K562 (cell line): ENCODE measurements around the gene CDH16. TPM values are rescaled to one million over a fixed set of nuclear protein-coding genes. Genes with fewer than 3 reads are reported as not detected.

Experiments
- ATAC-seq: fragments of 200-7000 bp; cut with Tn5 transposase; 3 replicates; pipeline ENCODE4 v1.9.1; 2020; ENCODE audit warnings: moderate library complexity
- BruUV-seq: library from RNA; stranded (reverse); fragments of 400-500 nt; replicated peaks from 2 replicates; lab custom pipeline; 2021; lab: Mats Ljungman, UMichigan
- CTCF ChIA-PET: fragments of 300-600 bp; formaldehyde crosslinking; extraction: SDS; loops from one replicate; lab custom pipeline; 2021; ENCODE audit warnings: low intra/inter-chr PET ratio; lab: Yijun Ruan, JAX
- POLR2A ChIA-PET: fragments of 300-600, 350-650 bp; sonication (Branson Sonifier 250); formaldehyde crosslinking; extraction: SDS; loops from one replicate; lab custom pipeline; 2021; ENCODE audit warnings: antibody characterized with exemption, inconsistent platforms; lab: Yijun Ruan, JAX
- DNase-seq, 4 experiments: peaks; one replicate each; pipeline versions ENCODE4 v3.0.0 to v3.0.0-alpha.2; 2011 to 2018; ENCODE audit warnings: low spot score in 3 of 4, mixed read lengths in 3 of 4; ENCODE audit errors: extremely low read depth in 1 of 4
- FAIRE-seq: peaks from 2 replicates; lab custom pipeline; 2011; peaks lifted over from hg19 to GRCh38; lab: Jason Lieb, UNC
- H2AFZ ChIP-seq: 2 replicates; pipeline ENCODE4 v1.6.0; 2011; ENCODE audit warnings: low read depth, low read length, control low read depth, inconsistent platforms
- H3K27ac ChIP-seq: fragments of 200-600 bp; 3 replicates; pipeline ENCODE4 v1.8.0; 2011; ENCODE audit warnings: low read depth, mild to moderate bottlenecking, control low read depth, inconsistent platforms, low read length, moderate library complexity, mixed read lengths; ENCODE audit errors: extremely low read depth
- H3K27me3 ChIP-seq, 2 experiments: fragments of 300-600 bp in 1 of 2; 2 replicates in 1 of 2; 3 replicates in 1 of 2; pipeline versions ENCODE4 v1.6.0 to v1.8.0; 2011; ENCODE audit warnings: inconsistent platforms in 2 of 2, low read length in 2 of 2, mild to moderate bottlenecking in 1 of 2, mixed read lengths in 1 of 2, moderate library complexity in 1 of 2; ENCODE audit not compliant: control insufficient read depth in 2 of 2, insufficient read depth in 2 of 2
- H3K36me3 ChIP-seq: fragments of 300-600 bp; 3 replicates; pipeline ENCODE4 v1.8.0; 2011; ENCODE audit warnings: mild to moderate bottlenecking, low read length, inconsistent platforms; ENCODE audit not compliant: control insufficient read depth, insufficient read depth
- H3K4me1 ChIP-seq, 2 experiments: fragments of 200-600 bp in 1 of 2; replicated peaks in 1 of 2; 2 replicates in 1 of 2; 3 replicates in 1 of 2; pipeline versions ENCODE4 v1.5.1 to v1.8.0; 2011; ENCODE audit warnings: inconsistent platforms in 2 of 2, low read length in 2 of 2, mild to moderate bottlenecking in 1 of 2, mixed read lengths in 1 of 2, moderate library complexity in 1 of 2; ENCODE audit not compliant: control insufficient read depth in 2 of 2, insufficient read depth in 2 of 2
- H3K4me2 ChIP-seq: 2 replicates; pipeline ENCODE4 v1.6.1; 2011; ENCODE audit warnings: low read length, control low read depth, inconsistent platforms, mixed read lengths; ENCODE audit not compliant: insufficient read depth
- H3K4me3 ChIP-seq: fragments of 200-600 bp; sonication (generic), shearing (Covaris generic); 2 replicates; pipeline ENCODE4 v1.5.1; 2016; ENCODE audit warnings: control low read depth, inconsistent platforms
- H3K79me2 ChIP-seq: fragments of 200-600 bp; 3 replicates; pipeline ENCODE4 v1.8.0; 2011; ENCODE audit warnings: low read length, inconsistent platforms; ENCODE audit not compliant: control insufficient read depth, insufficient read depth
- H3K9ac ChIP-seq, 2 experiments: 2 replicates each; pipeline versions ENCODE4 v1.6.0 to v1.6.1; 2011; ENCODE audit warnings: low read depth in 2 of 2, low read length in 2 of 2, control low read depth in 1 of 2, inconsistent platforms in 1 of 2, mild to moderate bottlenecking in 1 of 2, mixed read lengths in 1 of 2; ENCODE audit not compliant: insufficient read depth in 1 of 2
- H3K9me1 ChIP-seq: one replicate; pipeline ENCODE4 v1.6.0; 2011; ENCODE audit warnings: inconsistent platforms, mild to moderate bottlenecking, low read length, moderate library complexity; ENCODE audit not compliant: control insufficient read depth, insufficient read depth
- H3K9me3 ChIP-seq: replicated peaks from 2 replicates; pipeline ENCODE4 v1.5.1; 2011; ENCODE audit warnings: low read depth, low read length, inconsistent platforms; ENCODE audit not compliant: control insufficient read depth, insufficient read depth
- H4K20me1 ChIP-seq: replicated peaks from 2 replicates; pipeline ENCODE4 v1.6.1; 2011; ENCODE audit warnings: low read length, inconsistent platforms, mixed read lengths; ENCODE audit not compliant: control insufficient read depth, insufficient read depth
- C11orf30 ChIP-seq: fragments of 450-650 bp; IDR thresholded peaks from 2 replicates; pipeline ENCODE4 v1.6.1; 2016; ENCODE audit warnings: low read depth, mild to moderate bottlenecking
- CEBPB ChIP-seq: fragments of 450-650 bp; IDR thresholded peaks from 2 replicates; pipeline ENCODE4 v1.6.1; 2016; ENCODE audit warnings: missing genetic modification characterization, missing compliant biosample characterization
- CEBPZ ChIP-seq: fragments of 150-350 bp; IDR thresholded peaks from 2 replicates; pipeline ENCODE4 v1.6.1; 2014; ENCODE audit warnings: low read depth, mild to moderate bottlenecking, low read length, borderline replicate concordance
- ELF1 ChIP-seq: fragments of 200-800 bp; sonication (Bioruptor generic); IDR thresholded peaks from 2 replicates; pipeline ENCODE4 v1.6.1; 2016; ENCODE audit warnings: missing genetic modification characterization, missing compliant biosample characterization
- FOXA1 ChIP-seq: fragments of 450-650 bp; IDR thresholded peaks from 2 replicates; pipeline ENCODE4 v1.6.1; 2016; ENCODE audit warnings: mild to moderate bottlenecking, borderline replicate concordance
- KHSRP ChIP-seq: fragments of 450-650 bp; IDR thresholded peaks from 2 replicates; pipeline ENCODE4 v1.6.1; 2017
- RBM14 ChIP-seq: fragments of 200-400 bp; formaldehyde crosslinking; IDR thresholded peaks from 2 replicates; pipeline ENCODE4 v1.6.1; 2018; ENCODE audit warnings: low read depth, mild to moderate bottlenecking, low read length, moderate library complexity, borderline replicate concordance; ENCODE audit not compliant: insufficient read depth
- RBM25 ChIP-seq: fragments of 200-400 bp; formaldehyde crosslinking; IDR thresholded peaks from 2 replicates; pipeline ENCODE4 v1.6.1; 2018; ENCODE audit warnings: low read length, low read depth, moderate library complexity; ENCODE audit not compliant: severe bottlenecking
- SMARCB1 ChIP-seq: IDR thresholded peaks from 2 replicates; pipeline ENCODE4 v1.6.1; 2011; ENCODE audit warnings: improper control_type of control experiment, low read depth; ENCODE audit not compliant: insufficient read length
- STAG1 ChIP-seq: sonication (generic); formaldehyde crosslinking; IDR thresholded peaks from 2 replicates; pipeline ENCODE4 v1.5.0; 2020; ENCODE audit warnings: missing genetic modification reagents, borderline replicate concordance
- ZFP36 ChIP-seq: fragments of 150-350 bp; IDR thresholded peaks from 2 replicates; pipeline ENCODE4 v1.6.1; 2018; ENCODE audit warnings: low read length, low read depth; ENCODE audit not compliant: partially characterized antibody
- ZNF398 ChIP-seq: fragments of 250-450 bp; sonication (Bioruptor Pico); IDR thresholded peaks from 2 replicates; pipeline ENCODE4 v1.8.0; 2021; ENCODE audit warnings: moderate library complexity, mild to moderate bottlenecking, inconsistent platforms
- WGBS: fragments of 100-300 bp; shearing (Covaris generic); methylation state at CpG from one replicate; pipeline ENCODE4 v1.1.6; 2016; ENCODE audit warnings: low coverage, mixed read lengths; ENCODE audit not compliant: insufficient coverage; ENCODE audit errors: missing lambda C conversion rate; 5-methylcytosine and 5-hydroxymethylcytosine counted together
- in situ Hi-C: fragments of 300-500 bp; cut with MboI; formaldehyde crosslinking; loops from 4 replicates; pipeline ENCODE4 v1.15.0; 2018; ENCODE audit warnings: inconsistent platforms, mixed read lengths
- intact Hi-C: fragments of 100-400 bp; cut with micrococcal nuclease; formaldehyde crosslinking; loops from 2 replicates; pipeline ENCODE4 v1.14.2; 2022
- polyA plus RNA-seq, 8 experiments: library from polyadenylated mRNA; depleted of rRNA in 4 of 8; stranded (reverse) in 5 of 8; unstranded in 3 of 8; fragments of >200 nt; fragmentation: Nextera tagmentation in 2 of 8; fragmentation: Illumina TruSeq in 1 of 8; extraction: Ambion mirVana in 2 of 8; extraction: Trizol in 1 of 8; gene quantifications; 2 replicates each; pipeline versions ENCODE4 v1.2.1 to v1.2.3, GENCODE V29; 2011 to 2014; ENCODE audit warnings: inconsistent platforms in 1 of 8, missing spikeins in 1 of 8
- total RNA-seq, 7 experiments: library from RNA; depleted of rRNA in 6 of 7; stranded (reverse); fragments of >200 nt in 6 of 7; fragmentation: Illumina TruSeq in 2 of 7; extraction: Trizol in 2 of 7; gene quantifications; 2 replicates each; pipeline versions ENCODE4 v1.2.1 to v1.2.3, GENCODE V29; 2011 to 2021; ENCODE audit warnings: low replicate concordance in 1 of 7

CDH16 gene
- total and polyA plus RNA-seq, 9 of the 15 experiments (the other 6 are each of a cell fraction or from before 2014, with no cell fraction given), result not detected

DNA sequence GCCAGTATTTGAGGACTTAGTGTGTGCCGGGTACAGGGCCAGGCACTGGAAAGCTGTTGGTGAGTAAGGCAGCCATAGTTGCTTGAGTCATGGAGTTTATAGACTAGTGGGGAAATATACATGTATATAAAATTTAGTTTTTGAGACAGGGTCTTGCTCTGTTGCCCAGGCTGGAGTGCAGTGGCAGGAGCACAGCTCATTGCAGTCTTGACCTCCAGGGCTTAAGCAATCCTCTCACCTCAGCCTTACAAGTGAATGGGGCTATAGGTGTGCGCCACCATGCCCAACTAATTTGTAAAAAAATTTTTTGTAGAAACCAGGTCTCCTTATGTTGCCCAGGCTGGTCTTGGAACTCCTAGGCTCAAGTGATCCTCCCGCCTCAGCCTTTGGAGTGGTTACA is 36.0 kb downstream of the CDH16 start:
- ATAC-seq (no peak), FAIRE-seq (no peak), DNase-seq (no peak)
- ChIA-PET CTCF (no interaction called here), POLR2A (interaction anchor here (1.1 kb wide), 1 partner anchor 18 kb away, joined by 3 read pairs; no protein-coding TSS in a partner anchor)
- no peak overlapping the region for H2AFZ ChIP-seq
- no TSS peak for BruUV-seq
- intact Hi-C loops (no loop called here), in situ Hi-C loops (no loop called here)
- no peaks in the 10 kb centered on the region for H3K9me1 ChIP-seq
- no peaks in the 10 kb centered on the region for H3K9me3 ChIP-seq
- peaks cover 46% of the 10 kb centered on the region for H3K36me3 ChIP-seq
- WGBS, result 100% methylated on average over 3 of the region's 3 CpGs
- no peak overlapping the region for H3K27ac ChIP-seq
- H3K79me2 ChIP-seq, result peaks cover 20% of the 10 kb centered on the region
- TF ChIP-seq KHSRP (no peak), C11orf30 (no peak), SMARCB1 (no peak), ELF1 (tag) (no peak), CEBPZ (no peak), CEBPB (tag) (no peak), FOXA1 (no peak), ZNF398 (CRISPR knock-in tag) (no peak), ZFP36 (no peak), RBM25 (no peak), STAG1 (CRISPR knock-in tag) (no peak), RBM14 (no peak)
- no peak overlapping the region for H3K4me3 ChIP-seq
- H4K20me1 ChIP-seq, result no peaks in the 10 kb centered on the region; the same call in none of the 2 replicates
- H3K4me2 ChIP-seq, result no peak overlapping the region
- no peaks in the 10 kb centered on the region for H3K27me3 ChIP-seq
- no peak overlapping the region for H3K9ac ChIP-seq
- peaks cover 30 to 43% of the 10 kb centered on the region in 2 experiments for H3K4me1 ChIP-seq
